IPS DF 4.7 (cell line): Measurements from ENCODE around the gene MYBPC1.
"Not testable (repeated sequence)": the region's sequence is repeated elsewhere in the genome, so short reads cannot be mapped to it uniquely, and the experiment has no call there.

ENCODE experiments used
- DNase-seq: peaks from one replicate; pipeline ENCODE4 v3.0.0-alpha.2; 2013; ENCODE audit warnings: low spot score; ENCODE audit errors: extremely low read depth

Gene MYBPC1

DNA sequence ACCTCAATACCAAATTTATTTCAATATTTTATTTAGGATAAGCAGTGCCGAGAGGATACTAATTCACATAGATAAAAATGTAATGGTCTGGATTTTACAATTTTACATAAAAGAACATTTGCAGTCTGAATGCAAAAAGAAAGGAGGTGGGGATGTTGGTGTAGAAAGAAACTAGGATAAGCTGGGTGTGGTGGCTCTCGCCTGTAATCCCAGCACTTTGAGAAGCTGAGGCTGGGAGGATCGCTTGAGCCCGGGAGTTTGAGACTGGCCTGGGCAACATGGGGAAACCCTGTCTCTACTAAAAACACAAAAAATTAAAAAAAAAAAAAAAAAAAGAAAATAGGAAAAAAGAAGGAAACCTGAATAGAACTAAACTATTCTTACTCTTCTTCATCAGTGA lies 127.6 kb downstream of the MYBPC1 start:
- DNase-seq, result no peak

DNA sequence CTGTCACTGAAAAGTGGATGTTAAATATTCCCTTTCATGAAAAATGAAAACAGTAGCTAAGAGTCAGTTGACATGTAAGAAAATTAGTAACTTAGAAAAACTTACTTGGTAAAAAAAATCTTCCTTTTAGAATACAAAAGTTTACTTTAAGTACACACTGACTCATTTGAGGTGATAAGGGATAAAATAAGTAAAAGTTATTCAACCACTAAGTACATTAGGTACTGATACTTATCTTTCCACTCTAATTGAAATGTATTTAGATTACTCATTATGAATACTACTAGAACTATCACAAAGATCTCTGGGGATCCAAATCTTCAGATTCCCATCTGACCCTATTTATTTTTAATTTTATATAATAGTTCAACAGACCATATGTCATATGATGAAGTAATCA lies 132.3 kb downstream of the MYBPC1 start:
- DNase-seq, result no peak

- no peak for DNase-seq
These were observed 135.1 kb downstream of the MYBPC1 start for GRCh38 chr12:101729842-101730241.

- no peak for DNase-seq
These were observed 137.5 kb downstream of the MYBPC1 start for GRCh38 chr12:101732318-101732717.

DNA sequence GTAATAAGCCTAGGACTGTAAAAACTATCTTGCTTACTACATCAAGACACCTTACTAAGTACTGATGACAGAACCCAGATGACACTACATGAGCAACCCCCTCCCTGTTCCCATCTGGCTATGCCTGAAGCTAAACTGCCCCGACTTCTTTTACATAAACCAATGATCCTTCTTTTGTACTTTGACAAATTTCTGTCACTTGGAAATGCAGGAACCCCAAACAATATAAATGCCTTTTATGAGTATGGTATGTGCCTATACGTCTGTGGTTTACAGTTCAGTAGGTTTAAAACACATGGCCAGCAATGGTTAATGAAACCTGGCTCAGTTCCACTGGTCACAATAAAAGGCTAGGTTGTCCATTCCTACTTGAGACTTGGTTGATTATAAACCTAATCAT lies 138.4 kb downstream of the MYBPC1 start:
- DNase-seq, result no peak

DNA sequence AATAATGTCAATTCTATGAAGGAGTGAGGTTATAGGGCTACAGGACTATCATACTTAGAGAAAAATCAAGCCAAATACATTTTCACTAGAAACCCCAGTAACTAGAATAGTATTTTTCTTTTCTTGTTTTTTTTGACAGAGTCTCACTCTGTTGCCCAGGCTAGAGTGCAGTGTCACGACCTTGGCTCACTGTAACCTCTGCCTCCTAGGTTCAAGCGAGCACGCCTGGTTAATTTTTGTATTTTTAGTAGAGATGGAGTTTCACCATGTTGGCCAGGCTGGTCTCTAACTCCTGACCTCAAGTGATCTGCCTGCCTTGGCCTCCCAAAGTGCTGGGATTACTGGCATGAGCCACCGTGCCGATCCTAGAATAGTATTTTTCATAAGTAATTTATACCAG lies 139.7 kb downstream of the MYBPC1 start:
- DNase-seq, result not testable (repeated sequence)
